GM12892 (cell line): ENCODE results near the gene TCF23.

Experiments used
- POLR2A ChIP-seq: IDR thresholded peaks from 2 replicates; pipeline ENCODE4 v1.6.1; 2011; ENCODE audit warnings: low read depth, low read length, control low read depth
- POLR2AphosphoS5 ChIP-seq: IDR thresholded peaks from 2 replicates; pipeline ENCODE4 v1.6.1; 2011; ENCODE audit warnings: low read depth, low read length, control low read depth

DNA sequence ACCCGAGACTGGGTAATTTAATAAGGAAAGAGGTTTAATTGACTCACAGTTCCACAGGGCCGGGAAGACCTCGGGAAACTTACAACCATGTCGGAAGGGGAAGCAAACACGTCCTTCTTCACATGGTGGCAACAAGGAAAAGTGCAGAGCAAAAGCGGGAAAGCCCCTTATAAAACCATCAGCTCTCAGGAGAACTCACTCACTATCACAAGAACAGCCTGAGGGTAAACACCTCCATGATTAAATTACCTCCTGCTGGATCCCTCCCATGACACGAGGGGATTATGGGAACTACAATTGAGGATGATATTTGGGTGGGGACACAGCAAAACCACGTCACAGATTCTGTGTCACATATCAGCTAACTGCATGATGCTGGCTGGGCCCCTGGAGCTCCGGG, 11.4 kb downstream of the TCF23 start:
- TF ChIP-seq POLR2A (no peak), POLR2AphosphoS5 (no peak)
